Measurements from ENCODE around the gene IL15RA. TPM values are rescaled to one million over a fixed set of nuclear protein-coding genes. Genes with fewer than 3 reads are reported as not detected.

Gene IL15RA
- total and polyA plus RNA-seq, 2 donors (not counting 1 experiment from before 2014, with no cell fraction given), result 9.3 to 9.6 TPM

DNA sequence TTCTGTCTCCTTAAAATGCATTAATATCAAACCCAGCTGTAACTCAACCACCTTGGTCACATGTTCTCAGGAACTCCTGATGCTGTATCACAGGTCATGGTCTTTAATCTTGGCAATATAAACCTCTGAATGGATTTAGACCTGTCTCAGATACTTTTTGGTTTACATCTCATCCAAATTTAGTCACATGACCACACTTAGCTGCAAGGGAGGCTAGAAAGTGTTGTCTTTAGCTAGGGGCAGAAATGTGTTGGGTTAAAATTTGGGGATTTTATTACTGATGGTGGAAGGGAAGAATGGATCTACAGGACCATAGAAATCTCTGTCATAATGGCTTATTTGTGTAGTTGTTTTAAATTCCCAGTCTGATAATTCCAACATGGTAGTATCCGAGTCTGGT lies 29.6 kb upstream of the IL15RA start:
- no peak for ATAC-seq (ENCODE audit: low read depth)
- TF ChIP-seq EZH2 (IDR thresholded peaks at IDR 0.05; ENCODE audit: borderline replicate concordance, insufficient read depth, low read depth, low read length, poor library complexity, severe bottlenecking), result no peak
- TF ChIP-seq, protein P1, sequence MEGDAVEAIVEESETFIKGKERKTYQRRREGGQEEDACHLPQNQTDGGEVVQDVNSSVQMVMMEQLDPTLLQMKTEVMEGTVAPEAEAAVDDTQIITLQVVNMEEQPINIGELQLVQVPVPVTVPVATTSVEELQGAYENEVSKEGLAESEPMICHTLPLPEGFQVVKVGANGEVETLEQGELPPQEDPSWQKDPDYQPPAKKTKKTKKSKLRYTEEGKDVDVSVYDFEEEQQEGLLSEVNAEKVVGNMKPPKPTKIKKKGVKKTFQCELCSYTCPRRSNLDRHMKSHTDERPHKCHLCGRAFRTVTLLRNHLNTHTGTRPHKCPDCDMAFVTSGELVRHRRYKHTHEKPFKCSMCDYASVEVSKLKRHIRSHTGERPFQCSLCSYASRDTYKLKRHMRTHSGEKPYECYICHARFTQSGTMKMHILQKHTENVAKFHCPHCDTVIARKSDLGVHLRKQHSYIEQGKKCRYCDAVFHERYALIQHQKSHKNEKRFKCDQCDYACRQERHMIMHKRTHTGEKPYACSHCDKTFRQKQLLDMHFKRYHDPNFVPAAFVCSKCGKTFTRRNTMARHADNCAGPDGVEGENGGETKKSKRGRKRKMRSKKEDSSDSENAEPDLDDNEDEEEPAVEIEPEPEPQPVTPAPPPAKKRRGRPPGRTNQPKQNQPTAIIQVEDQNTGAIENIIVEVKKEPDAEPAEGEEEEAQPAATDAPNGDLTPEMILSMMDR (IDR thresholded peaks at IDR 0.05), result no peak
- no peaks in the 10 kb centered on the region for H3K79me2 ChIP-seq (ENCODE audit: control insufficient read depth, insufficient read depth, low read length)
- Mint-ChIP-seq H3K27me3 (no peaks in the 10 kb centered on the region), H3K27ac (no peak overlapping the region), H3K9me3 (ENCODE audit: insufficient read depth) (no peaks in the 10 kb centered on the region), H3K4me3 (no peak overlapping the region), H3K4me1 (no peaks in the 10 kb centered on the region)
- H3K36me3 ChIP-seq (replicated peaks in 1 of 2; ENCODE audit: control extremely low read depth in 1 of 2, control insufficient read depth in 1 of 2, extremely low read depth in 1 of 2, insufficient read depth in 2 of 2, low read length in 1 of 2), result no peaks in the 10 kb centered on the region
- CTCF ChIA-PET, result interaction anchor here (1.0 to 1.9 kb wide), 3 partner anchors 79 to 395 kb away, joined by 3 to 5 read pairs (median 4); no protein-coding TSS in a partner anchor
- POLR2A ChIA-PET, result no interaction called here
- intact Hi-C loops (cut with micrococcal nuclease), result no loop called here
- H4K20me1 ChIP-seq (ENCODE audit: control insufficient read depth, insufficient read depth, low read length, poor library complexity, severe bottlenecking), result no peaks in the 10 kb centered on the region
- H3K4me1 ChIP-seq (ENCODE audit: control insufficient read depth in 2 of 2, insufficient read depth in 2 of 2, low read length in 2 of 2), result no peaks in the 10 kb centered on the region
- no peak overlapping the region for H3K27ac ChIP-seq (ENCODE audit: low read length in 2 of 2)
- no peak overlapping the region for H3K4me2 ChIP-seq (replicated peaks; ENCODE audit: low read depth, low read length, poor library complexity, severe bottlenecking)
- no peak overlapping the region for H3K4me3 ChIP-seq (ENCODE audit: control extremely low read depth in 1 of 5, extremely low read depth in 1 of 5, insufficient read depth in 1 of 5, low read depth in 2 of 5, low read length in 4 of 5)
- H3K9me3 ChIP-seq (ENCODE audit: control extremely low read depth in 1 of 3, control insufficient read depth in 2 of 3, insufficient read depth in 1 of 3, low read length in 2 of 3), result peaks cover 0 to 11% (median 4%) of the 10 kb centered on the region in 3 donors
- 67% methylated on average over 1 of the region's 1 CpG for WGBS (ENCODE audit: insufficient coverage)
- DNase-seq, result no peak
- H3K9ac ChIP-seq (ENCODE audit: low read length), result no peak overlapping the region
- H2AFZ ChIP-seq (ENCODE audit: insufficient read depth, low read depth, low read length, poor library complexity, severe bottlenecking), result no peak overlapping the region
- H3K27me3 ChIP-seq (replicated peaks in 1 of 4; ENCODE audit: control extremely low read depth in 1 of 4, control insufficient read depth in 3 of 4, insufficient read depth in 4 of 4, low read length in 3 of 4), result no peaks in the 10 kb centered on the region

DNA sequence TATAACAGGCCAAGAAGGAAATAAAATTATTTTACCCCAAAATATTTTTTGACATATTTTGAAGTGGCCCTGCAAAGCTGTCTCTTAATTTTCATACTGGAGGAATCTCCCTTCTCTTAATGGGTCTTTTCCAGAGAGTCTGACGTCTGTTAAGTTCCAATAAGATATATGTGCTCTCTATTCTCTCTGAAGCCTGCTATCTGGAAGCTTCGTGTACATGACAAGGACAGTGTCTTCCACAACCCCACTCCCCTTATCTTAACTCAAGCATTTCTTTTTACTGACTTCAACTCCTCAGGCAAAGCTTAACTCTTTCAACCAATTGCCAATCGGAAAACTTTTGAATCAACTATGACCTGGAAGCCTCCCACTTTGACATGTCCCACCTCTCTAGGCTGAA lies 29.2 kb upstream of the IL15RA start:
- TF ChIP-seq, protein P1 (IDR thresholded peaks at IDR 0.05), result no peak
- TF ChIP-seq EZH2 (IDR thresholded peaks at IDR 0.05; ENCODE audit: borderline replicate concordance, insufficient read depth, low read depth, low read length, poor library complexity, severe bottlenecking), result no peak
- Mint-ChIP-seq H3K4me3 (no peak overlapping the region), H3K4me1 (no peaks in the 10 kb centered on the region), H3K9me3 (ENCODE audit: insufficient read depth) (no peaks in the 10 kb centered on the region), H3K27ac (no peak overlapping the region), H3K27me3 (no peaks in the 10 kb centered on the region)
- Histone ChIP-seq H3K27ac (ENCODE audit: low read length in 2 of 2) (no peak overlapping the region), H3K4me2 (replicated peaks; ENCODE audit: low read depth, low read length, poor library complexity, severe bottlenecking) (no peak overlapping the region), H3K27me3 (replicated peaks in 1 of 4; ENCODE audit: control extremely low read depth in 1 of 4, control insufficient read depth in 3 of 4, insufficient read depth in 4 of 4, low read length in 3 of 4) (no peaks in the 10 kb centered on the region), H4K20me1 (ENCODE audit: control insufficient read depth, insufficient read depth, low read length, poor library complexity, severe bottlenecking) (no peaks in the 10 kb centered on the region), H3K9me3 (ENCODE audit: control extremely low read depth in 1 of 3, control insufficient read depth in 2 of 3, insufficient read depth in 1 of 3, low read length in 2 of 3) (peaks cover 0 to 11% (median 4%) of the 10 kb centered on the region in 3 donors), H3K4me1 (ENCODE audit: control insufficient read depth in 2 of 2, insufficient read depth in 2 of 2, low read length in 2 of 2) (no peaks in the 10 kb centered on the region), H3K9ac (ENCODE audit: low read length) (no peak overlapping the region), H3K36me3 (replicated peaks in 1 of 2; ENCODE audit: control extremely low read depth in 1 of 2, control insufficient read depth in 1 of 2, extremely low read depth in 1 of 2, insufficient read depth in 2 of 2, low read length in 1 of 2) (no peaks in the 10 kb centered on the region), H3K79me2 (ENCODE audit: control insufficient read depth, insufficient read depth, low read length) (no peaks in the 10 kb centered on the region), H2AFZ (ENCODE audit: insufficient read depth, low read depth, low read length, poor library complexity, severe bottlenecking) (no peak overlapping the region), H3K4me3 (ENCODE audit: control extremely low read depth in 1 of 5, extremely low read depth in 1 of 5, insufficient read depth in 1 of 5, low read depth in 2 of 5, low read length in 4 of 5) (no peak overlapping the region)
- POLR2A ChIA-PET, result no interaction called here
- 100% methylated on average over 2 of the region's 3 CpGs for WGBS (ENCODE audit: insufficient coverage)
- CTCF ChIA-PET, result interaction anchor here (1.0 to 1.9 kb wide), 3 partner anchors 80 to 395 kb away, joined by 3 to 5 read pairs (median 4); no protein-coding TSS in a partner anchor
- no peak for ATAC-seq (ENCODE audit: low read depth)
- intact Hi-C loops (cut with micrococcal nuclease), result no loop called here
- DNase-seq, result no peak

Data from B cell (primary cell).